Kidney (tissue), 14 donors: Measurements from ENCODE around the gene SGCA. TPM values are rescaled to one million over a fixed set of nuclear protein-coding genes. Genes with fewer than 3 reads are reported as not detected.

ENCODE experiments used
- DNase-seq, 5 donors: peaks; one replicate each; pipeline ENCODE4 v3.0.0-alpha.2; 2013 to 2020
- FAIRE-seq: peaks from 2 replicates; lab custom pipeline; 2012; peaks lifted over from hg19 to GRCh38; lab: Jason Lieb, UNC
- H3K27ac ChIP-seq, 2 donors: one replicate each; pipeline ENCODE4 v1.7.0; 2013; ENCODE audit warnings: low read depth in 2 of 2, low read length in 2 of 2, inconsistent platforms in 1 of 2
- H3K27me3 ChIP-seq: one replicate; pipeline ENCODE4 v1.7.1; 2013; ENCODE audit warnings: low read length, inconsistent platforms; ENCODE audit not compliant: control insufficient read depth, insufficient read depth
- H3K36me3 ChIP-seq, 3 donors: one replicate each; pipeline versions ENCODE4 v1.7.0 to v1.7.1; 2013; ENCODE audit warnings: low read length in 3 of 3, control low read depth in 1 of 3, inconsistent platforms in 1 of 3; ENCODE audit not compliant: insufficient read depth in 3 of 3, control insufficient read depth in 2 of 3
- H3K4me1 ChIP-seq, 3 donors: one replicate each; pipeline versions ENCODE4 v1.7.0 to v1.7.1; 2013; ENCODE audit warnings: low read length in 3 of 3, inconsistent platforms in 1 of 3, low read depth in 1 of 3; ENCODE audit not compliant: control insufficient read depth in 2 of 3, insufficient read depth in 2 of 3
- H3K4me3 ChIP-seq, 3 donors: one replicate each; pipeline versions ENCODE4 v1.7.0 to v1.8.1; 2013; ENCODE audit warnings: low read length in 3 of 3, control low read depth in 1 of 3, inconsistent platforms in 1 of 3
- H3K9ac ChIP-seq, 3 donors: one replicate each; pipeline versions ENCODE4 v1.7.0 to v1.7.1; 2013; ENCODE audit warnings: low read length in 3 of 3, control low read depth in 1 of 3, inconsistent platforms in 1 of 3
- H3K9me3 ChIP-seq, 3 donors: one replicate each; pipeline versions ENCODE4 v1.7.0 to v1.7.1; 2013; ENCODE audit warnings: low read length in 3 of 3, control low read depth in 1 of 3, inconsistent platforms in 1 of 3; ENCODE audit not compliant: control insufficient read depth in 2 of 3, insufficient read depth in 1 of 3
- CTCF ChIP-seq: IDR thresholded peaks from 3 replicates; pipeline ENCODE4 v1.5.1; 2012; ENCODE audit warnings: mild to moderate bottlenecking, moderate library complexity, borderline replicate concordance; ENCODE audit not compliant: insufficient read depth; ENCODE audit errors: extremely low read depth
- intact Hi-C: fragments of 100-400 bp; cut with DNase I; formaldehyde crosslinking; loops from one replicate; pipeline ENCODE4 v1.11.1; 2022
- polyA plus RNA-seq: library from polyadenylated mRNA; stranded (reverse); fragments of 350-450 nt; fragmentation: Illumina TruSeq; extraction: RNeasy Lipid Tissue Mini Kit (QIAGEN cat#74804); gene quantifications from one replicate; pipeline ENCODE4 v1.2.3, GENCODE V29; 2014; ENCODE audit warnings: low read depth, low replicate concordance; ENCODE audit not compliant: insufficient read depth
- total RNA-seq: library from RNA; stranded (reverse); fragmentation: NEBNext Ultra II Directional; extraction: Animal tissue kit (Norgen Biotek cat#: 25700); gene quantifications from one replicate; pipeline ENCODE4 v1.2.1, GENCODE V29; 2021
- donor health status: control.
- donor health status: control.
- donor health status: control.
- donor health status: control.
- donor health status: control.
- donor health status: DM: yes; HTN: yes; CAD: no.
- donor health status: Normal renal cell carcinoma (clear cell type).

SGCA gene
- total and polyA plus RNA-seq, 2 donors from 2014 or later: 4.2 to 5.5 TPM

DNA sequence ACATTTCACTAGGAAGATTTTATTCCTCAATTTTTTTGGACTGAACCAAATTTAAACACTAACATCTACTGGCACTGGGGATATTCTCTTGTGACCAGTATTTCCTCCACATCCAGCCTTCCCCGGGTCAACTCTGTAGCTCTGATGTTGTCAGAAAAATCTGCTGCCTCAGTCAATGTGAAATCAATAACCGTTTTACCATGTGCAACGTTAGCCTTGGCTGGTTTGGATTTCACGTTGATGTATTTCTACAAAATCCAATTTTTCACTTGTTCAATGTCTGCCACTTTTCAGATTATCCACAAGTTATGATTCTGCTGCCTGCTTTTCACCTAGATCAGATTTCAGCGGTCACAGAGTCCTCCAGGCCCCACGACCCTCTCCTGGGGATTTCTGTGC, 7.1 kb downstream of the SGCA start:
- intact Hi-C loops: no loop called here
- DNase-seq: no peak
- no peak for FAIRE-seq
- peak overlapping the region; percentile 13 to 29 for H3K27ac ChIP-seq
- H3K4me3 ChIP-seq: no peak overlapping the region
- peaks cover 0 to 10% (median 5%) of the 10 kb centered on the region in 3 donors for H3K4me1 ChIP-seq
- H3K36me3 ChIP-seq: no peaks in the 10 kb centered on the region
- peak overlapping the region in 1 of 3 donors; percentile 22 for H3K9ac ChIP-seq
- no peak for TF ChIP-seq CTCF
- no peaks in the 10 kb centered on the region for H3K27me3 ChIP-seq
- no peaks in the 10 kb centered on the region for H3K9me3 ChIP-seq

GRCh38 chr17:50173335-50173941, 7.6 kb downstream of the SGCA start:
- Histone ChIP-seq H3K27me3 (no peaks in the 10 kb centered on the region), H3K9ac (peak overlapping the region in 1 of 3 donors; percentile 22), H3K27ac (peak overlapping the region; percentile 13 to 29), H3K36me3 (no peaks in the 10 kb centered on the region), H3K4me3 (no peak overlapping the region), H3K4me1 (peaks cover 0 to 15% (median 8%) of the 10 kb centered on the region in 3 donors), H3K9me3 (no peaks in the 10 kb centered on the region)
- no peak for TF ChIP-seq CTCF
- intact Hi-C loops: no loop called here
- DNase-seq: peak in 2 of 5 donors; percentile 69 to 82
- FAIRE-seq: no peak

DNA sequence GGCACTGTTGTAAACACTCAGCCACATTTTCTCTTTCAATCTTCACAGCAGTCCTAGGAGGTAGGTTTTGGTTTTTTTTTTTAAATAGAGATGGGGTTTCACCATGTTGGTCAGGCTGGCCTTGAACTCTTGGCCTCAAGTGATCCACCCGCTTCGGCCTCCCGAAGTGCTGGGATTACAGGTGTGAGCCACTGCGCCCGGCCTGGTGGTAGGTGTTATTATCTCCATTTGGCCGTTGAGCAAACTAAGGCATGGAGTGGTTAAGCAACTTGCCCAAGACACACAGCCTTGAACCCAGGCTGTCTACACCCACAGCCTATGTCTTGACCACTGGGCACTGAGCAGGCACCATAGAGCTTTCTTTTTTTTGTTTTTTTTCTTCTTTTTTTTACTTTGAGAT, 8.6 kb downstream of the SGCA start:
- Histone ChIP-seq H3K4me3 (no peak overlapping the region), H3K4me1 (peaks cover 0 to 19% (median 12%) of the 10 kb centered on the region in 3 donors), H3K9ac (no peak overlapping the region), H3K27ac (no peak overlapping the region), H3K9me3 (no peaks in the 10 kb centered on the region), H3K27me3 (no peaks in the 10 kb centered on the region), H3K36me3 (no peaks in the 10 kb centered on the region)
- no peak for TF ChIP-seq CTCF
- intact Hi-C loops: no loop called here
- DNase-seq (peak in 1 of 5 donors; percentile 10), FAIRE-seq (no peak)
